ENCODE results near the gene ARHGAP15. TPM values are rescaled to one million over a fixed set of nuclear protein-coding genes. Genes with fewer than 3 reads are reported as not detected.

Gene ARHGAP15
- total RNA-seq, 1 donor from 2014 or later: not detected

DNA sequence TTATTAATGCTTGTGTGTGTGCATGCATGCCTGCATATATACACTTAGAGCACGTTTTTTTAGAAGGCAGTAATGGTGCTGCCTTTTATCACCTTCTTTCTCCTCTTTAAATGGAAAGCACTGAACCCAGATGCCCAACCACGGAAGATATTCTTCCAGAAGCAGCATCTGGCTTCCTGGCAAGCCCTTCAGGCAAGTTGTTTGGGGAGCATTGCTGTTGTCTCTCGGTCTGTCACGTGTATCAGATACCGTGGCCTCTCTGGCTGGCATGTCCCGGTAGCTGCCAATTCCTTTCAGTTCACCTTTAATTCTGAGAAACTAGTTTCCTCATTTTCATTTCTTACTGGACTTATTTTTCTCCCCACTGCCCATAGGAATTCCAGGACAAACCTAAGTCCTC, 587.8 kb downstream of the ARHGAP15 start:
- H3K4me3 ChIP-seq (ENCODE audit: insufficient read depth, low read depth, low read length): no peak overlapping the region

DNA sequence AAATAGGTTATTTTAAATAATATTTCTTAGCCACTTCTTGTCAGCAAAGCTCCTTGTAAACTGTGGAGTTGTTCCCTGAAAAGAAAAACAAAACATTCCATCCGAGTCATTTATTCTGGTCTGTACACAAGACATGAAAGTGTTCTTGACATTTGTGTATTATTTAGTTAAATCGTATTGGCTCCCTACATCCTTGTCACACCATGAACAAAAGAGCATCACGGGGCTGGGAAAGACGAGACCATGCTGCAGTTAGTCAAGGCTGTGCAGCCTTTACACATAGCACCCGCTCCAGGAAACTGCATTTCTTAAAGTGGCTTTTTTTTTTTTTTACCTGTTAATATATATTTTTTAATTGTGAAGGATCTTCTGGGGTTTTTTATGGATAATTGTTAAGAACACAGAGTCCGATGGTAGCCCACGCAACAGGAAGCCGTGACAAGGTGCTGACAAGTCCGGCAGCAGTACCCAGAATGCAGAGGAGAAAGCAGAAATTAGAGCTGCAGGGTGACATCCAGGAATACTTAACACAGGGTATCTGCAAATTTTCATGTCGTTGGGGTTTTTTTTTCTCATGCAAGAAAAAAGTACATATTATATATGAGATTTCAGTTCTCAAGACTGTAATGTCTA, 588.4 kb downstream of the ARHGAP15 start:
- Mint-ChIP-seq H3K9me3 (ENCODE audit: unreplicated experiment) (peaks cover 14% of the 10 kb centered on the region), H3K27me3 (ENCODE audit: low read depth, unreplicated experiment) (no peaks in the 10 kb centered on the region), H3K4me1 (ENCODE audit: low read depth, unreplicated experiment) (peaks cover 5% of the 10 kb centered on the region), H3K4me3 (ENCODE audit: unreplicated experiment) (no peak overlapping the region), H3K36me3 (ENCODE audit: low read depth, unreplicated experiment) (no peaks in the 10 kb centered on the region), H3K27ac (ENCODE audit: unreplicated experiment) (no peak overlapping the region)
- Histone ChIP-seq H3K79me2 (ENCODE audit: insufficient read depth, low read length) (no peaks in the 10 kb centered on the region), H3K4me2 (ENCODE audit: low read length) (peak overlapping the region; percentile 60), H3K9ac (ENCODE audit: low read length) (no peak overlapping the region), H3K9me3 (ENCODE audit: insufficient read depth, low read depth, low read length) (no peaks in the 10 kb centered on the region), H2AFZ (ENCODE audit: low read depth, low read length) (no peak overlapping the region), H3K4me3 (ENCODE audit: insufficient read depth, low read depth, low read length) (no peak overlapping the region), H4K20me1 (ENCODE audit: insufficient read depth, low read length) (no peaks in the 10 kb centered on the region), H3K27me3 (ENCODE audit: insufficient read depth, low read length) (no peaks in the 10 kb centered on the region), H3K4me1 (ENCODE audit: insufficient read depth, low read length) (peaks cover 8% of the 10 kb centered on the region), H3K36me3 (ENCODE audit: insufficient read depth, low read length) (no peaks in the 10 kb centered on the region), H3K27ac (ENCODE audit: low read depth, low read length) (no peak overlapping the region)
- DNase-seq (ENCODE audit: low read depth) (peak; percentile 11), FAIRE-seq (no peak)
- TF ChIP-seq, protein P1, sequence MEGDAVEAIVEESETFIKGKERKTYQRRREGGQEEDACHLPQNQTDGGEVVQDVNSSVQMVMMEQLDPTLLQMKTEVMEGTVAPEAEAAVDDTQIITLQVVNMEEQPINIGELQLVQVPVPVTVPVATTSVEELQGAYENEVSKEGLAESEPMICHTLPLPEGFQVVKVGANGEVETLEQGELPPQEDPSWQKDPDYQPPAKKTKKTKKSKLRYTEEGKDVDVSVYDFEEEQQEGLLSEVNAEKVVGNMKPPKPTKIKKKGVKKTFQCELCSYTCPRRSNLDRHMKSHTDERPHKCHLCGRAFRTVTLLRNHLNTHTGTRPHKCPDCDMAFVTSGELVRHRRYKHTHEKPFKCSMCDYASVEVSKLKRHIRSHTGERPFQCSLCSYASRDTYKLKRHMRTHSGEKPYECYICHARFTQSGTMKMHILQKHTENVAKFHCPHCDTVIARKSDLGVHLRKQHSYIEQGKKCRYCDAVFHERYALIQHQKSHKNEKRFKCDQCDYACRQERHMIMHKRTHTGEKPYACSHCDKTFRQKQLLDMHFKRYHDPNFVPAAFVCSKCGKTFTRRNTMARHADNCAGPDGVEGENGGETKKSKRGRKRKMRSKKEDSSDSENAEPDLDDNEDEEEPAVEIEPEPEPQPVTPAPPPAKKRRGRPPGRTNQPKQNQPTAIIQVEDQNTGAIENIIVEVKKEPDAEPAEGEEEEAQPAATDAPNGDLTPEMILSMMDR (IDR thresholded peaks at IDR 0.05; ENCODE audit: insufficient read depth, low read depth, low read length): no peak
- no peak for TF ChIP-seq EZH2 (IDR thresholded peaks at IDR 0.05; ENCODE audit: insufficient read depth, low read length)

More for the DNA sequence above, 587.8 kb downstream of the ARHGAP15 start:
- peaks cover 8% of the 10 kb centered on the region for H3K4me1 ChIP-seq (ENCODE audit: insufficient read depth, low read length)
- peaks cover 14% of the 10 kb centered on the region for H3K9me3 Mint-ChIP-seq (ENCODE audit: unreplicated experiment)
- no peak overlapping the region for H3K27ac Mint-ChIP-seq (ENCODE audit: unreplicated experiment)
- DNase-seq (ENCODE audit: low read depth) (no peak), FAIRE-seq (no peak)
- no peaks in the 10 kb centered on the region for H3K27me3 ChIP-seq (ENCODE audit: insufficient read depth, low read length)
- peak overlapping the region; percentile 60 for H3K4me2 ChIP-seq (ENCODE audit: low read length)
- H4K20me1 ChIP-seq (ENCODE audit: insufficient read depth, low read length): no peaks in the 10 kb centered on the region
- H3K79me2 ChIP-seq (ENCODE audit: insufficient read depth, low read length): no peaks in the 10 kb centered on the region
- H3K27ac ChIP-seq (ENCODE audit: low read depth, low read length): no peak overlapping the region
- peaks cover 5% of the 10 kb centered on the region for H3K4me1 Mint-ChIP-seq (ENCODE audit: low read depth, unreplicated experiment)
- H3K9me3 ChIP-seq (ENCODE audit: insufficient read depth, low read depth, low read length): no peaks in the 10 kb centered on the region
- H3K9ac ChIP-seq (ENCODE audit: low read length): no peak overlapping the region
- no peaks in the 10 kb centered on the region for H3K36me3 Mint-ChIP-seq (ENCODE audit: low read depth, unreplicated experiment)
- H2AFZ ChIP-seq (ENCODE audit: low read depth, low read length): peak overlapping the region; percentile 49
- TF ChIP-seq, protein P1 (IDR thresholded peaks at IDR 0.05; ENCODE audit: insufficient read depth, low read depth, low read length): no peak
- no peak for TF ChIP-seq EZH2 (IDR thresholded peaks at IDR 0.05; ENCODE audit: insufficient read depth, low read length)
- H3K4me3 Mint-ChIP-seq (ENCODE audit: unreplicated experiment): no peak overlapping the region
- no peaks in the 10 kb centered on the region for H3K27me3 Mint-ChIP-seq (ENCODE audit: low read depth, unreplicated experiment)
- H3K36me3 ChIP-seq (ENCODE audit: insufficient read depth, low read length): no peaks in the 10 kb centered on the region

DNA sequence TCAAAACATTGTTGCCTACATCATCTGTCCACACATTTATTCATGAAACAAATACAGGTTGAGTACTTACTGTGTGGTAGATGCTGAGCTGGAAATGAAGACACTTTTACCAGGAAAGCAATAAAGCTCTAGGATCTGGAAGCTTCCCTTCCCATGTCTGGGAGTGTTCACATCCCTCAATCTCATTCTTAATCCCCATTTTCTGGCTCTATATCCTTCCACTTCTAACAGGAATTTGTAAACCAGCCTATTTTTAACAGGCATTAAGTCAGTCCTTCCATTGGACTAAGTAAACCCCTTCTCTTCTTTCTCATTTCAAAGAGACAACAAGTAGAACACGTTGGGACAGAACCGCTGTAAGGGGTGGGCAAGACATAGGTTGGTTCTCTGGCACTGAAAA, 589.5 kb downstream of the ARHGAP15 start:
- Histone ChIP-seq H3K9ac (ENCODE audit: low read length) (no peak overlapping the region), H3K4me2 (ENCODE audit: low read length) (no peak overlapping the region), H3K36me3 (ENCODE audit: insufficient read depth, low read length) (no peaks in the 10 kb centered on the region), H4K20me1 (ENCODE audit: insufficient read depth, low read length) (no peaks in the 10 kb centered on the region), H3K4me3 (ENCODE audit: insufficient read depth, low read depth, low read length) (no peak overlapping the region), H2AFZ (ENCODE audit: low read depth, low read length) (no peak overlapping the region), H3K9me3 (ENCODE audit: insufficient read depth, low read depth, low read length) (no peaks in the 10 kb centered on the region), H3K79me2 (ENCODE audit: insufficient read depth, low read length) (no peaks in the 10 kb centered on the region), H3K4me1 (ENCODE audit: insufficient read depth, low read length) (peaks cover 8% of the 10 kb centered on the region), H3K27ac (ENCODE audit: low read depth, low read length) (no peak overlapping the region), H3K27me3 (ENCODE audit: insufficient read depth, low read length) (no peaks in the 10 kb centered on the region)
- DNase-seq (ENCODE audit: low read depth): no peak
- Mint-ChIP-seq H3K4me3 (ENCODE audit: unreplicated experiment) (no peak overlapping the region), H3K27me3 (ENCODE audit: low read depth, unreplicated experiment) (no peaks in the 10 kb centered on the region), H3K4me1 (ENCODE audit: low read depth, unreplicated experiment) (peaks cover 5% of the 10 kb centered on the region), H3K27ac (ENCODE audit: unreplicated experiment) (no peak overlapping the region), H3K9me3 (ENCODE audit: unreplicated experiment) (peaks cover 6% of the 10 kb centered on the region), H3K36me3 (ENCODE audit: low read depth, unreplicated experiment) (no peaks in the 10 kb centered on the region)
- FAIRE-seq: no peak
- no peak for TF ChIP-seq EZH2 (IDR thresholded peaks at IDR 0.05; ENCODE audit: insufficient read depth, low read length)
- TF ChIP-seq, protein P1 (IDR thresholded peaks at IDR 0.05; ENCODE audit: insufficient read depth, low read depth, low read length): no peak
